GM08714 (cell line): ENCODE results near the gene NEO1.

Source experiments
- H3K4me3 ChIP-seq: fragments of 200-500 bp; sonication (Bioruptor generic); 2 replicates; pipeline ENCODE4 v1.5.1; 2014; ENCODE audit warnings: mild to moderate bottlenecking, low read length, inconsistent platforms
- ZNF274 ChIP-seq: IDR thresholded peaks from 2 replicates; pipeline ENCODE4 v1.6.1; 2012; ENCODE audit warnings: mild to moderate bottlenecking, low read depth, low read length

Gene NEO1

DNA sequence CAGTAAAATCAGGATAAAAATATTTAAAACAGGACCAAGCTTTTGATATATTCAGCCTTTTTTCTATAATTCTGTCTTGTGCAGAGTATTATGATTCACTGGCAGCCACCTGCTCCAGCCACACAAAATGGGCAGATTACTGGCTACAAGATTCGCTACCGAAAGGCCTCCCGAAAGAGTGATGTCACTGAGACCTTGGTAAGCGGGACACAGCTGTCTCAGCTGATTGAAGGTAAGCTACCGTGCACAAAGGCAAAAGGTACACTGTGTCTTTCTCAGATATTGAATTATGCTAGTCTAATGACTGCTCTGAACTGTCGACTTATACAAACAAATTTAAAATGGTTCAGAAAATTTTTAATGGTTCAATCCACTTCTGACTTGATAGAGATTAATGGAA, 202.3 kb downstream of the NEO1 start:
- no peak overlapping the region for H3K4me3 ChIP-seq
- no peak for TF ChIP-seq ZNF274

DNA sequence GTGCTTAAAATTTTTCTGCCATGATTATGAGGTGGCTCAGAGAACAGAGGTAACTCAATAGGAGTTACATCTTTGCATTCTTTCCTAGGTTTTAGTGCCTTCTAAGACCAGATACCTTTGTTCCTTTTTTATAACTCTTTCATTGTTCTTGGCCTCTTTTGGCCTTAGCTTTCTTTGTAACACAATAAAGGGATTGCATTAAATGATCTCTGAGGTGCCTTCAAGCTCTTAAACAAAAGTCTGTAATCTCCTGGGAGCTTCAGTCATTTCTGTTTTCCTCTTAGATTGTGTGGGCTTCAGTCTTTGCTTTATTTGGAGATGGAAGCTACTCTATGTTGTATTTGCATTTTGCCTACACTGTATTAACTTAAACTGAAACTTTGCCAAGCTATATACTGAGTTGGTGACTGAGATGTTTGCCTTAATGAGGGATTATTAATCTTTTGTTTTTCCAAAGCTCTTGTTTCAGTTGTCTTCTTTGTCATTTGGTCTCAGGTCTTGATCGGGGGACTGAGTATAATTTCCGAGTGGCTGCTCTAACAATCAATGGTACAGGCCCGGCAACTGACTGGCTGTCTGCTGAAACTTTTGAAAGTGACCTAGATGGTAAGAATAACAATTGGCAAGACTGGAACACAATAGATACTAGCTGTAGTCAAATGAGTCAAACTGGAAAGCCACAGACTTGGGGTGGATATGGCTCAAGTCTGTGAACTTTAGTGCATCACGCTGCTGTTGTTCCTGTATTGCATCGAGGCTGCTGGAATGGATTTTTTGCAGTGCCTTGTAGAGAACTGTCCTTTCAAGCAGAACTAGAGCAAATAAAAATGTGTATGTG, 206.2 kb downstream of the NEO1 start:
- no peak overlapping the region for H3K4me3 ChIP-seq
- no peak for TF ChIP-seq ZNF274

DNA sequence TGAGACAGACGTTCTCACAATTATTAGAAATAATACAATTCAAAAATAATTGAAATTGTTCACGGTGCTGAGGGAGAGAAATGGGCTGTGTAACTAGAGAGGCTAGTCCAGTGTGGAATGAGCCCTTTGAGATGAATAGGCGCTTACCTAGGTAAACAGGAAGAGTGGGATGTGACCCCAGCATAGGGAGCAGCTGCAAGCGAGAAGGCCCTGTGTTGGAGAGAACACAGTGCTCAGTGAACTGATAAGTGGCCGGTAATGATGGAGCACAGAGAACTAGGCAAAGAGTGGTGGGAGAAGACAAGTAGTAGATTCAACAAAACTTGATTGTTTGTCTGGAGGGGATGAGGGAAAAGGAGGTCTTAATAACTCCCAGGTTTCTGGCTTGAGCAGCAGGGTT, 212.6 kb downstream of the NEO1 start:
- TF ChIP-seq ZNF274, result no peak
- no peak overlapping the region for H3K4me3 ChIP-seq

DNA sequence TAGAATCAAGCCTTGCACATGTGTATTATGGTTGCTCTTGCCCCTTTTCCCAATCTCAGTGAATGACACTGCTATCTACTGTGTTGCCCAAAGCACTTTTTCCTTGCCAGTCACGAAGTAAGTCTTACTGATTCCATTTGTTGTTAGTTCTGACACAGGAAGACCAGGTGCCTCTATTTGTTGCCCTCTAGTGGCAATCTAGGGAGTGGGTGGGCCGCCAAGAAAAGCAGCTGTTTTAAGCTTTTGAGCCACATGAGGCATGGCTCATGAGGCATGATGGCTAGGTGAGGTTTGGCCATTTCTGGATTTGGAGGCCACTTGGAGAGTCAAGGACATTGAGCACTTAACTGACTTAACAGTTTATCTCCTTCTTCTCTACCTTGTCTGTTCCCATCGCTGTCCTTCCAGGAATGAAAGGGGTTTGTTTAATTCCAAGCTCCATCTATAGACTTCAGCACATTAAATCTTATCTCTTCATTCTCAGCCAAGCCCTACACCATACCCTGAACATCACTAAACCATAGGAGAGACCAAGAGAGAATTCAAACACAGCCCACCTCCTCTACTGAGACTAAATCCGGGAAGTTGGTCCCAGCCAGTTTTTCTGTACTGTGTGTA, 213.4 kb downstream of the NEO1 start:
- H3K4me3 ChIP-seq, result no peak overlapping the region
- no peak for TF ChIP-seq ZNF274

DNA sequence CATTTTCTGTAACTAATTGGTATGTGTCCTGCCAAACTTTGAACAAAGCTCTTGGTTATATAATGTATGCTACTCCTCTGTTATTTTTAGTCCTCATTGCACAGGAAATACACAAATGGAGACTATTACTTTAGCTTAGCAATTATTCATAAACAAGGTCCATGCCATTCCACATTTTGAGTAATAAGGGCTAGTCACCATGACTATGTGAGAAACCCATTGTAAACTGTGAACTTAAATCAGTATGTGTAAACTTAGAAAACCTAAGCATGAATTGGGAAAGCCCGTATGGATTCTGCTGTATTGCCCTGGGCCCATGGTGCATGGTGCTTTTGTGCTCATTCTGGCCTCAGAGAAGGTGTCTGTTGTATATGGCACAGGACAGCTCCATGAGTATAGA, 216.2 kb downstream of the NEO1 start:
- no peak for TF ChIP-seq ZNF274
- no peak overlapping the region for H3K4me3 ChIP-seq

DNA sequence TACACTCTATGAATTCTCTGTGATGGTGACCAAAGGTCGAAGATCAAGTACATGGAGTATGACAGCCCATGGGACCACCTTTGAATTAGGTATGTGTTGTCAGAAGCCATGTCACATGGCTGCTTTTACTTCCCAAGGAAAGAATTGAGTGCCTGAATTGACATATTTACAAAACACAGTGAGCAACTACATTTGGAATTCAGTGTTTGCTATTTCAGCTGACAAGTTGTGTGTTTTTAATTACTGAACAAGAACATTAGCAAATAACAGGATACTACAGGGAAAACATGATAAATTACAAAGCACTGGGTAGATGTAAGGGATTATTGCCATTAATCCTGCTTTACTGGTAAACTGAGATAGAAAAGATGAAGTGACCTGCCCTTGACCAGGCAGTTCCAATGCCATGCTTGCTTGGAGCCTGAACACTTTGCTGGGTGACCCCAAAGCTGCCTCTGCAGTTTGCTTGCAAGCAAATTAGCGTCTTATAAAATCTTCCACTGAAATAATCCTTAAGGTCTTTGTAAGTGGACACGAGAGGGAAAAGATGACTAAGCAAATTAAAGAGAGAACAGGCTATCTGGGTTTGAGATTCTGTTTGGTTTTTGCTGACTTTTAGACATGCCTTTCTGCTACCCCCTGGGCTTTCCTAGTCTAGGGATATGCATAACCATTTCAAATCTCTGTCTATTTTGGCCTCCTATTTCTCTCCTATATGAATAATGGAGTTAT, 218.3 kb downstream of the NEO1 start:
- no peak overlapping the region for H3K4me3 ChIP-seq
- TF ChIP-seq ZNF274, result no peak

DNA sequence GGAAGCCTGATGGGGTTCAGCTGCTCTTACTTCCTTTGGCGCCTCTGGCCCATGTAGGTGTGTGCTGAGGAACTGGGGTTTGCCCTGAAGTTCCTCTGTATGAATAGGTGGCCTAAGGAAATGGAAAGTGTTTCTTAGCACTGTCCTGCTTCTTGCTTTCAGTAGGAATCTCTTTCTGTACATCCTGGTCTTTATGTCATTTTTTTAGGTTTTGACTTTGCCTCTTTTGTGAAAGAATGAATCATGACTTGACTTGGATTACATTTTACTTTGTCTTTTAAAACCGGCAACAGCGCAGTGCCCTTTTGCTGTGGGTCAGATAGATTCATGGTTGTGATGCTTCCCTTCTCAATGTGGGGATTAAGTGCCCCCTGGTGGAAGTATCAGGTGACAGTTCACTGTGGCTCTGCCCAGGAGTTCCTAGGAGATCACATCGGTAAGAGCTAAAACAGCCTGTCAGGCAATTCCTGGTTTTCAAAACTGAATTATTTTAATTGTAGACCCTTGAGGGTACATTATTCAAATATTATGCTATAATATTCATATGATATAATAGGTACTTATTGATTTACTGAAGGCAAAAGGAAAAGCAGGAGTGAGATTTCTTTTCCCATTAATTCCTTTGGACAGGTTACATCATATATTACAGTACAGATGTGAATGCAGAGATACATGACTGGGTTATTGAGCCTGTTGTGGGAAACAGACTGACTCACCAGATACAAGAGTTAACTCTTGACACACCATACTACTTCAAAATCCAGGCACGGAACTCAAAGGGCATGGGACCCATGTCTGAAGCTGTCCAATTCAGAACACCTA, 221.1 kb downstream of the NEO1 start:
- H3K4me3 ChIP-seq, result no peak overlapping the region
- TF ChIP-seq ZNF274, result no peak

DNA sequence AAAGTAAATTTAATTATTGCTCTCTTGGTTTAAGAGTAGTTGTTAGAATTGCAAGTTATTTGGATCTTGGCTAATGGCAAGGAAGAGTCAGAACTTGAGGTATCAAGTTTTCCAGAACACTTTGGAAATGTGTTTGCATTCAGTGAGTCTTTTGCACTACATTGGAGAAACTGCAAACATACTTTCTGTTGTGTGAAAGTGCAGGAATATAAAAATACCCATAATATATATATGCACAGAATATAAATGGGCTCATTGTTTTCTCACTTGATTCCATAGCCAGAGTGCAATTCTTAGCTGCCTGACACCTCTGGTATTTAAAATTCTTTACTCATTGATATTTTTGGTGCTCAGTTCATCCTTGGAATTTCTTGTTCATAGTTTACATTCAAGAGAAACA, 223.6 kb downstream of the NEO1 start:
- no peak overlapping the region for H3K4me3 ChIP-seq
- no peak for TF ChIP-seq ZNF274

DNA sequence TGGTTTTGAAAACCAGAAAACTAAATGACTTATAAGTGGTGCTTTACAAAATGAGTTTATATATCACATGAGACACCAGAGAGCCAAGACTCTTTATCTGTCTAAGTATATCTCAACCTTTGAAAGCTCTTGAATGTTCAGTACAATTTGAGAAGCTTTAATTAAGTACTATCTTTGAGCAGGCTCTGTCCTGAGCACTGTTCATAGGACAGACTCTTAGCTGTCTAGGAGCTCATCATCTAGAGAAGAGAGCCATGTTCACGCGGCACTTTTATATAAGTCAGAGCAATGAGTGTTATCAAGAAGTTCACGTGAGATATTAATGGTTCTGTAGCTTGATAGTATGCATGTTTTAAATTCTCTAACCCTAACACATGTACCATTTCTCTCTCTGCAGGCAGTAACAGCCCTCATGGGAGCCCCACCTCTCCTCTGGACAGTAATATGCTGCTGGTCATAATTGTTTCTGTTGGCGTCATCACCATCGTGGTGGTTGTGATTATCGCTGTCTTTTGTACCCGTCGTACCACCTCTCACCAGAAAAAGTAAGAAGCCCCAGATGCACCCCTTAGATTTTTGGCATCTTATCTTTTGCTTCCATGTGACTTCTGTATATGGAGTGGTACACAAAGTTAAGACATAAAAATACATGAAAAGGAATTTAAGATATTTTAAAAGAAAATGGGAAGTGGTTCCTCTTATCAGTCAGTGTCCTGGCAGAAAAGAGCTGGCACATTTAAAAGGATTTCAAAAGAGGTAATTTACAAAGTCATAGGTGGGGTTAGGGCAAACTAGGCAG, 230.5 kb downstream of the NEO1 start:
- TF ChIP-seq ZNF274, result no peak
- H3K4me3 ChIP-seq, result no peak overlapping the region

DNA sequence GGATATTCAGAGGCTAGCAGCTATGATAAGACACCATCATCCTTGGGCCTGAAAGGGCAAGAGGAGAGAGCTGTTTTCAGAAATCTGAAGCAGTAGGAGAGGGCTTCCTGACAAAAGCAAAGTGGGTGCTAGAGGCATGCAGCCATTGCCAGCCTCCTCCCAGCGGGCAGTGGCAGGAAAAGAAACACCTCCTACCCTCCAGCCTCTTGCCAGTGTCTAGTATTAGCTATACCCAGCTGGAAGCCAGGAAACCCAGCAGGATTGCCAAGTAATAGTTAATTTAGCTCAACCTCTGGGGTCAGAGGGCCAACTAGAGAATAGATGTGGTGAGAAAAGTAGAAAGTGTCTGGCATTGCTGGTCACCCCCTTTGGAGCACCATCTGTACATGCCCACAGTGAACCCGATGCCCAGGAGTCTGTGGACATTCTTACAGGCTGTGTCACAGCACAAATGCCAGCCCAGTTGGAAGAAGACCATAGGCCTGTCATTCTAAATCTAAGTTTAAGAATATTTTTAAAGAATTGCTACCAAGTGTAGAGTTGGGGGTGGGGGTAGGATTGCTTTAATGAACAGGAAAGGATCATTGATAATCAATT, 231.2 kb downstream of the NEO1 start:
- TF ChIP-seq ZNF274, result no peak

DNA sequence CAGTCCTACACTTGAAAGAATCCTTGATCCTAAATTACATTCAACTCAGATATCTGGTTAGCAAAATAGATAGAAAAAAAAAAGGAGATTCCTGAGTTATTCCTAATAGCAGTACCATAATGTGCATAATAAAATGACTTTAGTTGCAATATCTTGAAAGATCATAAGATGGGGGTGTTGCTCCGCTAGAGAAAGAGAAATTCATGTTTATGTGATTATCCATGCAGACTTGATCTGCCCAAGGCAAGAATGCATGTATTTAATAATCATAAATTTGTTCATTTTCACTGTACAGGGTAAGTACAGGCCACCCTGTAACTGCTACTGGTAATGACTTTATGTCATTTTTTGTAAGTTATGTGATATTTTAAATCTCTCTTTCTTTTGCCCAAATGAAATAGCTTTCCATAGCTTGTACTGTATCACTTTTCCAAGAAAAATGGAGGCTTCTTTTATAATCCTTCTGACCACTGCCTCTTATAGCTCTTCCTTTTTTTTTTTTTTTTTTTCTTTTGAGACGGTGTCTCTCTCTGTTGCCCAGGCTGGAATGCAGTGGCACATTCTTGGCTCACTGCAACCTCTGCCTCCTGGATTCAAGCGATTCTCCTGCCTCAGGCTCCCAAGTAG, 231.9 kb downstream of the NEO1 start:
- no peak for TF ChIP-seq ZNF274
- H3K4me3 ChIP-seq, result no peak overlapping the region

More for the DNA sequence above, 231.2 kb downstream of the NEO1 start:
- no peak overlapping the region for H3K4me3 ChIP-seq

DNA sequence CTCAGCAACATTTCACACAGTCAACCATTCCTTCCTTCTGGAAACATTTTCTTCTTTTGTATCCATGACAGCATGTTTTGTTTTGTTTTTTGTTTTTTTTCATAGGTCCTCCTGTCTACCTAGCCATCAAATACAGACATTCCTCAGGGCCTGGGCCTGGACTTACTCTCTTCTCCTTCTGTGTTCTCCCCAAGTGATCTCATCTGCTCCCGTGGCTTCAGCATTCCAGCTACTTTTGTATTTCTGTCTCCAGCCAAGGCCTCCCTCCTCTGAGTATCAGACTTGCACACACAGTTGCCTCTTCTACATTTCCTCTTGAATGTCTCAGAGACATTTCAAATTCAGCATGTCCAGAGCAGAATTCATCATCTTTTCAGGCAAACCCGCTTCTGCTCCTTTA, 234.0 kb downstream of the NEO1 start:
- no peak for TF ChIP-seq ZNF274
- no peak overlapping the region for H3K4me3 ChIP-seq
